Measurements from ENCODE around the gene CADM1. TPM values are rescaled to one million over a fixed set of nuclear protein-coding genes. Genes with fewer than 3 reads are reported as not detected.

CADM1 gene
- total RNA-seq, result 39.1 and 48.4 TPM in 2 replicates
- polyA plus RNA-seq, result 54.3 and 74.4 TPM in 2 replicates

- H3K27ac ChIP-seq, result peak within 1 kb of the TSS; percentile 85
- H3K9me3 ChIP-seq (ENCODE audit: low read depth), result no peaks in the 10 kb centered on the region
- no peaks in the 10 kb centered on the region for H4K20me1 ChIP-seq (ENCODE audit: insufficient read depth, poor library complexity, severe bottlenecking)
- peak within 1 kb of the TSS; percentile 99 for H3K4me2 ChIP-seq
- TF ChIP-seq EZH2phosphoT487 (IDR thresholded peaks at IDR 0.05; ENCODE audit: low read depth, severe bottlenecking, unreplicated experiment) (no peak), EZH2 (IDR thresholded peaks at IDR 0.05; ENCODE audit: borderline replicate concordance) (peak; percentile 34), CTCF (IDR thresholded peaks at IDR 0.05; ENCODE audit: poor library complexity) (peak; percentile 63)
- peaks cover 23% of the 10 kb centered on the region for H3K79me2 ChIP-seq
- peak within 1 kb of the TSS; percentile 92 for H2AFZ ChIP-seq
- WGBS (ENCODE audit: low lambda C conversion rate, missing lambda C conversion rate), result under 1% methylated on average over 53 of the region's 76 CpGs
- DNase-seq (ENCODE audit: low spot score), result peak; percentile 98
- no peaks in the 10 kb centered on the region for H3K9me2 ChIP-seq (replicated peaks; ENCODE audit: insufficient read depth)
- H3K36me3 ChIP-seq (replicated peaks; ENCODE audit: insufficient read depth, low read depth), result no peaks in the 10 kb centered on the region
- peak within 1 kb of the TSS; percentile 56 for H3K4me3 ChIP-seq
- peaks cover 12% of the 10 kb centered on the region for H3K4me1 ChIP-seq (ENCODE audit: insufficient read depth)
- peaks cover 19% of the 10 kb centered on the region for H3K27me3 ChIP-seq
These were observed at the start of gene CADM1 for GRCh38 chr11:115504276-115505158. CADM1 (minus strand) TSS chr11:115504415.

- Histone ChIP-seq H2AFZ (no peak overlapping the region), H3K4me2 (no peak overlapping the region), H3K36me3 (replicated peaks; ENCODE audit: insufficient read depth, low read depth) (no peaks in the 10 kb centered on the region), H3K27me3 (no peaks in the 10 kb centered on the region), H3K4me1 (ENCODE audit: insufficient read depth) (peaks cover 15% of the 10 kb centered on the region), H3K9me2 (replicated peaks; ENCODE audit: insufficient read depth) (no peaks in the 10 kb centered on the region), H3K79me2 (no peaks in the 10 kb centered on the region), H3K27ac (no peak overlapping the region), H4K20me1 (ENCODE audit: insufficient read depth, poor library complexity, severe bottlenecking) (no peaks in the 10 kb centered on the region), H3K4me3 (no peak overlapping the region), H3K9me3 (ENCODE audit: low read depth) (no peaks in the 10 kb centered on the region)
- WGBS (ENCODE audit: low lambda C conversion rate, missing lambda C conversion rate), result 87% methylated on average over 15 of the region's 15 CpGs
- TF ChIP-seq CTCF (IDR thresholded peaks at IDR 0.05; ENCODE audit: poor library complexity), result no peak
- no peak for TF ChIP-seq EZH2phosphoT487 (IDR thresholded peaks at IDR 0.05; ENCODE audit: low read depth, severe bottlenecking, unreplicated experiment)
- no peak for DNase-seq (ENCODE audit: low spot score)
These were observed 48.7 kb upstream of the CADM1 start for GRCh38 chr11:115552773-115553438.

GRCh38 chr11:115552151-115552772, 48.0 kb upstream of the CADM1 start:
- H3K4me1 ChIP-seq (ENCODE audit: insufficient read depth), result peaks cover 15% of the 10 kb centered on the region
- H3K27ac ChIP-seq, result no peak overlapping the region
- no peak overlapping the region for H2AFZ ChIP-seq
- no peak overlapping the region for H3K4me3 ChIP-seq
- H3K9me3 ChIP-seq (ENCODE audit: low read depth), result no peaks in the 10 kb centered on the region
- no peak for DNase-seq (ENCODE audit: low spot score)
- H3K79me2 ChIP-seq, result no peaks in the 10 kb centered on the region
- no peaks in the 10 kb centered on the region for H3K9me2 ChIP-seq (replicated peaks; ENCODE audit: insufficient read depth)
- H3K36me3 ChIP-seq (replicated peaks; ENCODE audit: insufficient read depth, low read depth), result no peaks in the 10 kb centered on the region
- H3K27me3 ChIP-seq, result no peaks in the 10 kb centered on the region
- H4K20me1 ChIP-seq (ENCODE audit: insufficient read depth, poor library complexity, severe bottlenecking), result no peaks in the 10 kb centered on the region
- H3K4me2 ChIP-seq, result no peak overlapping the region
- 87% methylated on average over 7 of the region's 7 CpGs for WGBS (ENCODE audit: low lambda C conversion rate, missing lambda C conversion rate)
- no peak for TF ChIP-seq EZH2 (IDR thresholded peaks at IDR 0.05; ENCODE audit: borderline replicate concordance)
- no peak for TF ChIP-seq EZH2phosphoT487 (IDR thresholded peaks at IDR 0.05; ENCODE audit: low read depth, severe bottlenecking, unreplicated experiment)
- TF ChIP-seq CTCF (IDR thresholded peaks at IDR 0.05; ENCODE audit: poor library complexity), result no peak
